ENCODE results near the gene RUFY3.
"Not testable (repeated sequence)": the region's sequence is repeated elsewhere in the genome, so short reads cannot be mapped to it uniquely, and the experiment has no call there.

The RUFY3 gene

DNA sequence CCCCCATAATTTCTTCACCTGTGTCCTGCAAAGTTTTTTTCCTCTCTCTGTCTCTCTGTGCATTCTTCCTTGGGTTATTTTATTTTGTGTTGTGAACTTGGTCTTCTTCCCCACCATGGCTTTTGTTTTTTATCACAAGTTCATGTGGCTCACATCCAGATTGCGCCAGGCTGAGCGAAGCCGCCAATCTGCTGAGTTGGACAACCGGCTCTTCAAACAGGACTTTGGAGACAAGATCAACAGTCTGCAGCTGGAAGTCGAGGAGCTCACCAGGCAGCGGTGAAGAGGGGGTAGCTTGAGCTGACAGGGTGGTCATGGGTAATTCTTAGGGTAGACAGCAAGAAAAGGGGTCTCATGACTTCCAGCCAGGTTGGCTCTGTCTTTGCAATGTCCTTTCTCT is 71.9 kb downstream of the RUFY3 start:
- no peak for DNase-seq

DNA sequence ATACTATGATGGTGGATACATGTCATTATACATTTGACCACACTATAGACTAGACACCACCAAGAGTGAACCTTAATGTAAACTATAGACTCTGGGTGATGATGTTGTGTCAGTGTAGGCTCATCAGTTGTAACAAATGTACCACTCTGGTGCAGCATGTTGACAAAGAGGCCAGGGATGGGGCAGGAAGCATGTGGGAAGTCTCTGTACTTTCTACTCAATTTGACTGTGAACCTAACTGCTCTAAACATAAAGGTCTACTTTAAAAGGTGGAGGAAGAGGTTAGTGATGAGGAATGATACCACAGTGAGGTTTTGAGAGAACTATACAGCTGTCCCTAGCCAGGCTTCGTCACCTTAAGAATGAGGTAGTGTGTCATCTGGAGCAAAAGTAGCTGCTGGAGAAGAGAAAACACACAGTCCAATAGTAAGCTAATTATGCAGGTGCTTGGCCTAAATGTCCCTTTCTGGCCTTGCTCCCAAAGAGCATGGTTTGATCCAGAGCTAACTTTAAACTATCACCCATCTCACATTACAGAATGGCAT is 79.6 kb downstream of the RUFY3 start:
- DNase-seq = no peak

DNA sequence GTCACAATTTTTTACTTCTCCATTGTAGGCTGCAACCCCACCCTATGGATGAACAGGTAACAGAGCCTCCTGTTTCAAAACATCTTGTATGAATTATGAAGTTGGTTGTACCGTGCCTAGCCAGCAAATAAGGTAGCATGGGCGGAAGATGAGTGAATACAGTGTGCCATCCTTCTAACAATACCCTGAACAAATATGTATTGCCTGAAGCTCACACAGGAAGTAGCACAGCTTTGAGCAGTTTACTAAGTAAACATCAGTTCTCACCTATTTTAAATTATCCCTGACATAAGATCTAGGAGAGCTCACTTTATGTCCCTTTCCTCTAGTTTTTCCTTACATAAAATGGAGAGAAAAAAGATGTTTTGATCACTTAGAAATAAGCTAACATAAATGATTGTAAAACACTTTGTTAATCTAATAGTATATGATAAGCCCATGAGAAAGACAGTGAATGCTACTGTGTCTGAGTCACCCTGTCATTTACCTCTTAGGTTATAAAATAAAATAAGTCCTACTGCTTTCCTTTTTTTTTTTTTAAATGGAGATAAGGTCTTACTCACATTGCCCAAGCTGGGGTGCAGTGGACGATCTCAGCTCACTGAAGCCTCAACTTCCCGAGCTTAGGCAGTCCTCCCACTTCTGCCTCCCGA is 81.3 kb downstream of the RUFY3 start:
- no peak for DNase-seq

DNA sequence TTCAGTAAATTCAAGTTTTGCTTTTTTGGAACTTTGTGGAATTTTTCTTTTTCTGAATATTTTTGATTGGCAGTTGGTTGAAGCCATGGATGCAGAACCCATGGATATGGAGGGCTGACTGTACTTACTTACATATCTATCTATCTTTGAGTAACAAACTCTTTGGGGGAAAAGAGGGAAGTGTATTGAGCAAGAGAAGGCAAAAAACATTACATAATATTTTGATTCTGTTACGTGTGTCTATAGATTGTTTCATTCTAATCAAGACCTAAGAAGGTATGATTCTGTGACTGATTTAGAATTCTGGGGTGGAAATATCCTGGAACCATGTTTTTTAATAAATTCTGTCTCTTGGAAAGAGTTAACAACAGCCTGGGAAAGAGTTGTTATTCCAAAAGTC is 86.4 kb downstream of the RUFY3 start:
- DNase-seq = no peak

DNA sequence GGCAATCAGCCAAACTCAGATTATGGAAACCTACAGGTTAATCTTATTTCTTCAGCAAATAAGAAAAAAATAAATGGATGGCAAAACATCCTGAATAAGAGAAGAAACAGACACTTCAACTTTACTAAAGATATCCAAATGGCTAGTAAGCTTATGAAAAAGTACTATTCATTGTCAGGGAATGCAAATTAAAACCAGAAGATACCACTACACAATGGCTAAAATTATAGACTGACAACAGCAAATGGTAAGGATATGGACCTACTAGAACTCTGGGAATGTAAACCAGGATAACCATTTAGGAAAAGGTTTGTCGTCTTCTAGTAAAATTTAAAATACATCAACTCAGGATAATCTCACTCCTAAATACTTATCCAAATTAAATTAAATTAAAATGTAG is 93.6 kb downstream of the RUFY3 start:
- no peak for DNase-seq

DNA sequence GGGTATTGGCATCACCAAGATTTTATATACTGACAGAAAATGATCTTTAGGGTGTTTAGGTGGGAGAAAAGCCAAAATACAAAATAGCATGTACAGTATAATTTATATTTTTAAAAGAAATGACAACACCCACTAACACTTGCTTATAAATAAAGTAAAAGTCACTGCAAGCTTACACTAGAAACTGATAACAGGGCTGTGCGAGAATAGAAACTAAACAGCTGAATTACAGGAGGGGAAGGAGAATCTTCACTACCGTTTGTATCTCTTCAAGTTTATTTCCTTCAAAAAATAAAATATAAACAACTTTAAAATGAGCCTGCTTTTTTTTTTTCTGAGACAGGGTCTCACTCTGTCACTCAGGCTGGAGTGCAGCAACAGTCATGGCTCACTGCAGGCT is 95.1 kb downstream of the RUFY3 start:
- DNase-seq = no peak

DNA sequence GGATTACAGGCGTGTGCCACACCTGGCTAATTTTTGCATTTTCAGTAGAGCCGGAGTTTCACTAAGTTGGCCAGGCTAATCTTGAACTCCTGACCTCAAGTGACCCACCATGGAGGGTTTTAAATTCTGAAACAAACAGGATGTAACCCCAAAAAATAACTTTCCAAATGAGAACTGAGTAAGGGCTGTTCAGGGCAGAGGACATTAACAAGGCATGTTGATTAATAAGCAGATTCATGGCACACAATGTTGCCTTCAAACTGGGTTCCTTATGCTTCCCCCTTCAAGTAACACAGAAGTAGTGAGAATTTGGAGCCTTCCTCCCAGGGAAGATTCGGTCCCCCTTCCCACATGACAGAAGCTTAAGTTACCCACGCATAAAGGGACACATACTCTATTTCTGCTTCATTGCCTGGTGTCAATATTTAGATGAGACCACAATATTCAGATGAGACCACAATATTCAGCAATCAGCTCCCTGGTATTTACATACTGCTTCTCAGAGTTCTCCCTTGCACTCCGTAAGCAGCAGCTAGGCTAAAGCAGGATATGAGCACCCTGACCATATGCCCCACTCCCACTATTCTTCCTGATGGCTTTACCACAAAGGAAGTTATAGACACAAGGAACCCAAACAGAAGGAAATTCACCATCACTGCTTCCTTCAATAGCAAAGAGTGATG is 96.5 kb downstream of the RUFY3 start:
- DNase-seq = no peak

DNA sequence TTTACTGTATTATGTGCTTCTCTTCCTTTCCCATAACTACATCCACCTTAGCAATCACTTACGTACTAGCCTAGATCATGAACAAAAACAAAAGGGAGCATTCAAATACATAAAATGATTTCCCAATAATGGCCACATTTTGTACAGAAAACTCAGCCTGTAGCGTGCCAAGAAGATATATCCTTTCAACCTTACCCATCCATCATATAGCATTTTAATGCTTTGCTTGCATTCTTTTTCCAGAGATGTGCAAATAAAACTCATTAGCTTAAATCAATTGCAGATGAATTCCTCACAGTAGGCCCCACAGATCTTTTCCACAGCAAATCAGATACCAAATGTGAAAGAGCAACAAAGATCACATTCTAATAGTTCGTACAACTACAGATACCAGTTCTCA is 97.2 kb downstream of the RUFY3 start:
- no peak for DNase-seq

DNA sequence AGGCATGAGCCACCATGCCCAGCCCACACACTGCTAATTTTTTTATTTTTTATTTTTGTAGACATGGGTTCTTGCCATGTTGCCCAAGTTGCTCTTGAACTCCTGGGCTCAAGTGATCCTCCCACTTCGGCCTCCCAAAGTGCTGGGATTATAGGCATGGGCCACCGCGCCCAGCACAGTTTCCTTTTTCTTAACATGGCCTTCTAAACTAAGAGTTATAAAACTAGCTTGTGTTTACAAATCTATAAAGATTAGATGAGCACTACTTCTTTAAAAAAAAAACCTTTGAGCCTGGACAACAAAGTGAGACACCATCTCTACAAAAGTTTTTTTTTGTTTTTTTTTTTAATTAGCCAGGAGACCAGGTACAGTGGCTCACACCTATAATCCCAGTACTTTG is 107.3 kb downstream of the RUFY3 start:
- DNase-seq = no peak

DNA sequence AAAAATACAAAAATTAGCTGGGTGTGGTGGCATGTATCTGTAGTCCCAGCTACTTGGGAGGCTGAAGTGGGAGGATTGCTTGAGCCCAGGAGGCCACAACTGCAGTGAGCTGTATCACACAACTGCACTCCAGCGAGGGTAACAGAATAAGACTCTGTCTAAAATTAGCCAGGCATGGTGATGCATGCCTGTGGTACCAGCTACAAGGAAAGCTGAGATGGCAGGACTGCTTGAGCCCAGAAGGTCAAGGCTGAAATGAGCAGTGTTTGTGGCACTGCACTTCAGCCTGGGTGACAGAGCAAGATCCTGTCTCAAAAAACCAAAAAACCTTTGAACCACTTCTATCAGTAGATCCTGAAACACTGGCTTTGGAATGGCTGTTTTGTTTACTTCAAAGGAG is 107.7 kb downstream of the RUFY3 start:
- DNase-seq = no peak

DNA sequence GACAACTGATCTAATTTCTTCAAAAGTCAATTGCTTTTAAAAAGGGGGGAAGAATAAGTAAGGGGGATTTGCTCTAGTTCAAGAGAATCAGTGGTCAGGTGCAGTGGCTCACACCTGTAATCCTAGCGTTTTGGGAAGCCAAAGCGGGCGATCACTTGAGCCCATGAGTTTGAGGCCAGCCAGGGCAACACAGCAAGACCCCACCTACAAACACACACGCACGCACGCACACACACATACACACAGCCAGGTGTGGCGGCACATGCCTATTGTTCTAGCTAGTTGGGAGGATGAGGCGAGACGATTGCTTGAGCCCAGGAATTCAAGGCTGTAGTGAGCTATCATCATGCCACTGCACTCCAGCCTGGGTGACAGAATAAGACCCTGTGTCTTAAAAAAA is 108.3 kb downstream of the RUFY3 start:
- no peak for DNase-seq

DNA sequence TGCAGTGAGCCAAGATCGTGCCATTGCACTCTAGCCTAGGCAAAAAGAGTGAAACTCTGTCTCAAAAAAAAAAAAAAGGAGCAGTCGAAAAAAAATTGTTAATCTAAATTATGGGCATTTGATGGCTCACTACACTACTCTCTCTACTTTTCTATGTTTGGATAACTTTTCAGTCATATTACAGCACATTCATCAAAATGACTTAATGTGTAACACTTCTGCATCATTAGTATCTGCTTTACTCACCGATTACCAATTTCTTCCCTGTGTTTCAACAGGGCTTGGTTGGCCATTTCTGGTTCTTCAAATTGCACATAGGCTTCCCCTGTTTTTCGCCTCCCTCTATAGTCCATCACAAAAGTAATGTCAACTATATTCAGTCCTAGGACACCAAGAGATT is 109.5 kb downstream of the RUFY3 start:
- DNase-seq = no peak

DNA sequence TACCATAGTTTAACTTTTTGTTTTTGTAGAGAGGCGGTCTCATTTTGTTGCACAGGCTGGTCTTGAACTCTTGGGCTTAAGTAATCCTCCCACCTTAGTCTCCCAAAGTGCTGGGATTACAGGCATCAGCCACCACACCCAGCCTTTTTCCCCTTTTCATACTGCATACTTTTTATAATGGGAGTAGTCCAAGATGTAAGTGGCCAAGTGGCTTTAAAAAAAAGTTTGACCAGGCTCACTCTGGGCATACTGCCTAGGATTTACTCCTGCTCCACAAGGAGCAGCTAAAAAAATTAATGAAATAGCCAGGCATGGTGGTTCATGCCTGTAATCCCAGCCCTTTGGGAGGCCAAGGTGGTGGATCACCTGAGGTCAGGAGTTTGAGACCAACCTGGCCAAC is 111.9 kb downstream of the RUFY3 start:
- DNase-seq = no peak

DNA sequence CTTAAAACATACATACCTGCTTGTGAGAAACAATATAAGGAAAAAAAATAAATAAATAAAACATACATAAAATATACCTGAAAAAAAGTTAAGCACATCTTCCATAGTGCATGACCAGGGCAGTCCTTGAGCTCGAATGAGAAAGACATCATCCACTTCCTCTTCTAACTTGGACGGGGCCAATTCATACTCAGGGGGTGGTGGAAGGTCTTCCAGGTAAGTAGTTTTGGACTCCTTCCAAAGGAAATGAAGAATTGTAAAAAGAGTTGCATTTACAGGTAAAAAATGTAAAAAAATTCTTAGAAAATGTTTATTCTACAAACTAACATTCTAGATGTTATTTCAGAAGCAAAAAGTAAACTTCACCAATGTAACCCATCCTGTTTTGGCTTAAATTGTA is 114.3 kb downstream of the RUFY3 start:
- DNase-seq = no peak

DNA sequence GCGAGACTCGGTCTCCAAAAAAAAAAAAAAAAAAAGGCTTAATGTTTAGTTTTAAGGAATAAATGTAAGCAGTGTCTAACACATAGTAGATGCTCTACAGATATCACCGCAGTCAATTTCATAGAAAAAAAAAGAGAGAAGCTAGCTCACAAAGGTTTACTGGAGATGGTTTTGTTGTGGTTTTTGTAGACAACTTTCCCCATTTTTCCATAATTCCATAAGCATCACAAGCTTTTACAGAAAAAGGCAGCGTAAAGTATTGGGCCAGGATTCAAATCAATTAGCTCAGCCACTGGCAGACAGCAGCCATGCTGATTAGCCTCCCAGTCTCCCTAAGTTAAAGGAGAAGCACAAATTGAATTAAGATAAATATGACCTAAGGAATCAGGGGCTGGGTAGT is 116.4 kb downstream of the RUFY3 start:
- no peak for DNase-seq

DNA sequence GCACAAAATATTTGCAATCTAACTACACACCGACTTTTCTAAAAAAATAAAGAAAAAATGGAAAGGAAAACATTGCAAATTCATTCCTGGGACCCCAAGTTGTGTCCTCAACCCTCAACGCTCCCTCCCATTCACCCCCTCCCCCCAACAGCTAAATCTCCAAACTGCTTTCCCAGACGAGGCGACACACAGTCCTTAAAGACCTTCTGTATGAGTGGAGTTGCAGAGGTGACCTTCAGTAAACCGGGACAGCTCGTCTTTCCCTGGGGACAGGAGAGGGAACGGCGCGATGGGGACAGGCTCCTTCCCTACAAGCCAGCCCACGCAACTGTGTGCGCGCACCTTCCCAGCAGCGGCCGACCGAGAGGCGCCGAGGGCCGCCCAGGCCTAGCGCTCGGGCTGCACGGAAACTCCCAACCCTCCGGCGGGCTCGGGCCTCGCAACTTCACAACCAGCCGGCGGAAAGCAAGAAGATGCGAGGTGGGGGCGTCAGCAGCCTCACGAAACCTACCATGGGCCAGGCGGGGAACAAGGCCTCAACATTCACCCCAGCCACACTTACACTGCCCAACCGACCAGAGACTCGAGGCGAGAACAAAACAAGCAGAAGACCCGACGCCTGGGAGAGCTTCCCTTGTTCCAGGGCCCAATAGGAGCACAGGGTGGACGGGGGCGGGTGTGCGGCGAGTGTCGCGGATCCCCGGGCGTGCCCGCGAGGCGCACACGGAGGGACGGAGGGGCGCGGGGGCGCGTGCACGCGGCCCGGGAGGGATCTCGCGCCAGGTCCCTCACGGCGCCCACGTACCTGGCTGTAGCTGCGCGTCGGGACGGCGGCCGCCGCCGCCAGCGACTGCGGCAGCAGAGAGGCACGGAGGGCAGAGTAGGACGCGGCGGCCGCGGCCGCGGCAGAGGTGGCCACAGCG is 117.2 kb downstream of the RUFY3 start:
- peak; percentile 4 for DNase-seq

DNA sequence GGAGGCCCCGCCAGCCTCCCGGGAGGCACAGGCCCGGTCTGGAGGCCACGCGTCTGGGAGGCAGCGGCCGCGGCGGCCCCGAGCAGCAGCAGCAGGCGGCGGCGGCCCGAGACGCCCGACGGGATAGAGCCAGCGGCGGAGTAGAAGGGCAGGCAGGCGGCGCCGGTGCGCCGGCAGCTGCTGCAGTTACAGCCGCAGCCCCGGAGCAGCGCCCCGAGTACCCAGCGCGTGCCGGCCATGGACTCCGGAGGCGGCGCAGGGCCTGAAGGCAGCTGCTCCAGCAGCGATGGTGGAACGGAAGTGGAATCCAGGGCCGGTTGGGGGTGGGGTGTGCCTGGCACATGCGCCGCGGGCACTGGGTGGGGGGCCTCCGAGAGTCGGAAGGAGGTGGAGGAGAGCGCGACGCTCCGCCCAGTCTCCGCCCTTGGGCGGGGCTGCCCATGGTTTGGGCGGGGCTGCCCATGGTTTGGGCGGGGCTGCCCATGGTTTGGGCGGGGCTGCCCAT is 117.9 kb downstream of the RUFY3 start, which contains the start of gene GRSF1:
TSS of gene GRSF1 (minus strand) at position 302 of the 505 bp plus-strand sequence. CDS start at position 239, 63 bp downstream.
- DNase-seq = peak; percentile 76

DNA sequence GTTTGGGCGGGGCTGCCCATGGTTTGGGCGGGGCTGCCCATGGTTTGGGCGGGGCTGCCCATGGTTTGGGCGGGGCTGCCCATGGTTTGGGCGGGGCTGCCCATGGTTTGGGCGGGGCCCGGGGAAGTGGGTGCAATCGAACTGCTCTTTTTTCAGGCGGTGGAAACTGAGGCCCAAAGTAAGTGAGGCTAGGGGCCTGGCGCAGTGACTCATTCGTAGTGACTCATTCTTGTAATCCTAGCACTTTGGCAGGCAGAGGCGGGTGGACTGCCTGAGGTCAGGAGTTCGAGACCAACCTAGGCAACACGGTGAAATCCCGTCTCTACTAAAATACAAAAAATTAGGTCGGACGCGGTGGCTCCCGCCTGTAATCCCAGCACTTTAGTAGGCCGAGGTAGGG is 118.4 kb downstream of the RUFY3 start:
- not testable (repeated sequence) for DNase-seq

DNA sequence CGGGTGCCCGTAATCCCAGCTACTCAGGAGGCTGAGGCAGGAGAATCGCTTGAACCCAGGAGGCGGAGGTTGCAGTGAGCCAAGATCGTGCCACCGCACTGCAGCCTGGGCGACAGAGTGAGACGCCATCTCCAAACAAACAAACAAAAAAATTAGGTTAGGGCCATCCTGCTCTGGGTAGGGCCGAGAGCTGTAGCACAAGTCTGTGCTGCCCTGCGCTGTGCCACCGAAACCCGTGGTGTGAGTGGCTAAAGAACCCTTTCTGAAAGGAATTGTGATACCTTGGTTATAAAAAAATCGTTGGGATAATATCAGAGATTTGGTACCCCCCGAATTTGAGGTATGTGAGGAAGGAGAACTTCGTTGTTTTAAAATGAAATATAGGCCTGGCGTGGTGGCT is 118.9 kb downstream of the RUFY3 start:
- not testable (repeated sequence) for DNase-seq

DNA sequence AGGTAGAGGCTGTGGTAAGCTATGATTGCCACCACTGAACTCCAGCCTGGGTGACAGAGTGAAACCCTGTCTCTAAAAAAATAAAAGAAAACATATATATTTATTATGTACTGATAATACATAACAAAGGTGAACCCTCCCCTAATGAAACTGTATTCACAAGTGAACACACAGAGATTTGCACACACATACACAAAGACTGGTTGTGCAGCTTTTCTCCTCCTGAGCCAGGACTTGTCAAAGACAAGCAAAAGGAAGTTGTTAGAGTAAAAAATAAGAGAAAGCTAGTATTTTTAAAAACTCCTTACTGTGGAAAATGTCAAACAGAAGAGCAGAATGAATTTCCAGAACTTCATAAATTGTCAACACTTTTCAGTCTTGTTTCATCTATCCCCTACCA is 119.4 kb downstream of the RUFY3 start:
- DNase-seq = no peak

DNA sequence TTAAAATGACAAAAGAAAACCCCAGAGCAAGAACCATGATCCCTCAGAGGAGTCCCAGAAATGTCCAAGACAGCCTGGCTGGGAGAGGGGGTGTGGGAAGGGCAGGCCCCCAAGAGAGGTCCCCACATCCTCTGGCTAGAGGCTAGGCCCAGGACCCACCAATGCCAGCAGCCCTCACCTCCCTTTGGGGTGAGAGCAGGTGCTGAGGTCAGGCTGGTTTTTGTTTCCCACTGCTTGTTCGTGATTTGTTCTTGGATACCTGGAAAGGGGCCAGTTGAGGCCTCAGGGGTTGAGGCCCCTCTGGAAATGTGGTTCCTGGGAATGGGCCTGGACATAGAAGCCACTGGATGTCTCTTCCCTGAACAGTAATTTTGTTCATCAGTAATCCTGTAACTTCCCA is 120.2 kb downstream of the RUFY3 start:
- no peak for DNase-seq

DNA sequence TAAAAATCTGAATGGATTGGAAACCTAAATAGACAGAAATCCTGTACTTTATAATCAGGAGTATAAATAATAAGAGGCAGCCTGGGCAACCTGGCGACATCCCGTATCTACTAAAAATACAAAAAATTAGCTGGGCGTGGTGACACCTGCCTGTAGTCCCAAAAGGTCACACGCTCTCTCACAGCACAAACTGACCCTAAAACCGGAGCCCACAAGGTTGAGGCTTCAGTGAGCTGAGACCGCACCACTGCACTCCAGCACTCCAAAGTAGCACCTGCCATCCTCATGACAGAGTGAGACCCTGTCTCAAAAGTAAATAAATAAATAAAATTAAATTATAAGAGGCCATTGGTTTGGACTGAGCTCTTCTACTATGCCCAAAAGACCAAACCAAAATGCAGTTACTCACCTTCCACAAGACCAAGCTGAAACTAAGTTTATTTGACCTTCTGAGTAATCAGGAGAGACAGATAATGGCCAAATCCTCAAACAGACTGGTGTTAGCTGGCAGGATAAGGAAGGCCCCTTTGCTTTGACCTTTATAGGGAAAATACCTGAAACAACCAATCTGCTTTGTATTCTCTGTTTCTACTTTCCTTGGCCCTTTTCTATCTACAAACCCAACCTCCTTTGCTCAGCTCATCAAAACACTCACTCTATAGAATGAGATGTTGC is 121.1 kb downstream of the RUFY3 start:
- DNase-seq = no peak

DNA sequence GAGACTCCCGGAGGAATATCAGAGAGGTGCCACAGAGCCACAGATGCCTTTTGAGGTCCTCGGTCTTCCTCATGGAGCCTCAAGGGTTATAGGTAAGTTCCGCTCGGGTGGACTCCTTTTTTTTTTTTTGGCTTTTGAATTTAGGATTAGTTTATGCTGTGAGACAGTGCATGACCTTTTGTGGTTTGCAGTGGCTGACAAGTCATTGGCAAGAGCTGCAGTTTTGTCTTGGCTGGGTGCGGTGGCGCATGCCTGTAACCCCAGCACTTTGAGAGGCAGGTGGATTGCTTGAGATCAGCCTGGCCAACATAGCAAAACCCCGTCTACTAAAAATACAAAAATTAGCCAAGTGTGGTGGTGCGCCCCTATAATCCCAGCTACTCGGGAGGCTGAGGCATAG is 122.4 kb downstream of the RUFY3 start:
- DNase-seq = no peak
